Tibial nerve (tissue), 4 donors: ENCODE data around the gene PIK3C3.

Experiments
- CTCF ChIP-seq, 5 experiments: fragments of 200-600 bp in 3 of 5; fragments of 450-650 bp in 2 of 5; sonication (generic) in 3 of 5; IDR thresholded peaks; one replicate each; pipeline ENCODE4 v1.5.1; 2016 to 2019; ENCODE audit warnings: antibody characterized with exemption in 5 of 5, mild to moderate bottlenecking in 3 of 5, moderate library complexity in 2 of 5
- EP300 ChIP-seq, 2 donors: sonication (generic); formaldehyde crosslinking; IDR thresholded peaks; one replicate each; pipeline ENCODE4 v1.6.1; 2017; ENCODE audit warnings: antibody characterized with exemption in 2 of 2, mild to moderate bottlenecking in 1 of 2
- POLR2A ChIP-seq, 2 donors: fragments of 450-650 bp; IDR thresholded peaks; one replicate each; pipeline ENCODE4 v1.6.1; 2017; ENCODE audit warnings: antibody characterized with exemption in 2 of 2, mild to moderate bottlenecking in 2 of 2, moderate library complexity in 2 of 2

GRCh38 chr18:41982942-41983660, 28.1 kb downstream of the PIK3C3 start:
- no peak for TF ChIP-seq CTCF (IDR thresholded peaks at IDR 0.05)
- TF ChIP-seq POLR2A (IDR thresholded peaks at IDR 0.05) = no peak
- no peak for TF ChIP-seq EP300 (IDR thresholded peaks at IDR 0.05)
